Endometrial microvascular endothelial cells (primary cell): ENCODE measurements around the gene CFAP90. TPM values are rescaled to one million over a fixed set of nuclear protein-coding genes. Genes with fewer than 3 reads are reported as not detected.

Experiments
- in situ Hi-C: cut with HindIII; loops from 2 replicates; pipeline ENCODE4 v1.10.0; 2017; ENCODE audit warnings: low sequenced_read_pairs, low pct_unique_long_range_greater_than_20kb; ENCODE audit errors: inconsistent ontology term
- total RNA-seq: library from RNA; depleted of rRNA; stranded (reverse); fragments of >200 nt; gene quantifications from one replicate; pipeline ENCODE4 v1.2.3, GENCODE V29; 2015; ENCODE audit errors: inconsistent ontology term

CFAP90 gene
- total RNA-seq: not detected

GRCh38 chr5:7850395-7851239 is at the start of gene CFAP90:
Gene CFAP90 (minus strand): TSS chr5:7851133. CDS start chr5:7851021, 112 bp downstream.
- in situ Hi-C loops: no loop called here

- in situ Hi-C loops: no loop called here
Measured at GRCh38 chr5:7897014-7897600, 46.2 kb upstream of the CFAP90 start.

GRCh38 chr5:7894860-7895259 is 43.9 kb upstream of the CFAP90 start:
- in situ Hi-C loops: no loop called here

DNA sequence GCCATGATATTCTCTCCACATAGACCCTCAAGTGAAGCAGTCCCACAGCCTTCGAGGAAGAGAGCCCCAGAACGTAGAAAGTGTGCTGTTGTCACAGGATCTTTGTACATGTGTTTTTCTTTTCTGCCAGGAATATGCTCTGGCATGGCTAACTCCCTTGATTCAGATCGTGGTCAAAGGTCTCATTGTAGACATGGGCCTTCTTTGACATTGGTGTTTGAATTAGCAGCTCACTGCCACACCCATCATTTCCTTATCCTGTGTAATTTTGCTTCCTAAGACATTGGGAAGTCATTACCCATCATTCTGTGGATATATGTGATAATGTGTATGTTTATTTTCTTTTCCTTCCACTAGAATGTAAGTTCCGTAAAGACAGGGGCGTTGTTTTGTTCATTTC is 43.5 kb upstream of the CFAP90 start:
- in situ Hi-C loops: no loop called here

DNA sequence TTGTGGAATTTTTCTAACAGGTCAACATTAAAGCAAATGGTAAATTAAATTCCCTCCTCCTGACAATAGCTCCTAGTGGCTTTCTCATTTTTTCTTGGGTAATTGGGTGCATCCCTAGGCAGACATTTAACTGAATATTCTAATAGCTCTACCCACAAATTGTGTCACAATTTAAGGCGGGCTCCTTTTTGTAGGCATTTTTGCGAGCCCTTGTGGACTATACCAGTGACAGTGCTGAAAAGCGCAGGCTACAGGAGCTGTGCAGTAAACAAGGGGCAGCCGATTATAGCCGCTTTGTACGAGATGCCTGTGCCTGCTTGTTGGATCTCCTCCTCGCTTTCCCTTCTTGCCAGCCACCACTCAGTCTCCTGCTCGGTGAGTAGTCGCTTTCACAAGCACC is 38.0 kb upstream of the CFAP90 start:
- in situ Hi-C loops: no loop called here

DNA sequence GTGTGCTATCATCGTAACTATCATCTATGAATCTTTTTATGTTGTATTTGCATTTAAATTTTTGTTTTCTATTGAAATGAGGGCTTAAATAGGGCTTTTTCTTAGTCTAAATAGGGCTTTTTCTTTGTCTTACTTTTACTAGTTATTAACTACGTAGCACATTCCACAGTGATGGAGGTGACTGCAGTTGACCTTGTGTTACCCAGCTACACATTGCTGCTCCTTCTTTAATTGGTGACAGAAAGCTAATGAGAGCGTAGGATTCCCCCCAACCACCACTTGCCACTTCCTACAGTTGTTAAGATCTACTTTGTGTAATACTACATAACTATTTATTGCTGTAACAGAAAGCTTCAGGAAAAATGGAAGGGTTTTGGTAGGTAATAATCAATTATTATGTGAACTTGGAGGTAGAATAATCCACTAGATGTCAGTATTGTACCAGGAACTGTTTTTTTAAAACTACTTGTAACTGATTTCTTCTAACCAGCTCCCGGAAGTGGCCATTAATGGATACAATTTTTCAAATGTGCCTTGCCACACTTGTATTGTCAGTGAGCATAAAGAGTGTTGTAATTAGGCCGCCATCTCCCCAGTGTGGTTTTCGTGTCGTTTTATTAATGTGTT is 36.0 kb upstream of the CFAP90 start:
- in situ Hi-C loops: no loop called here

DNA sequence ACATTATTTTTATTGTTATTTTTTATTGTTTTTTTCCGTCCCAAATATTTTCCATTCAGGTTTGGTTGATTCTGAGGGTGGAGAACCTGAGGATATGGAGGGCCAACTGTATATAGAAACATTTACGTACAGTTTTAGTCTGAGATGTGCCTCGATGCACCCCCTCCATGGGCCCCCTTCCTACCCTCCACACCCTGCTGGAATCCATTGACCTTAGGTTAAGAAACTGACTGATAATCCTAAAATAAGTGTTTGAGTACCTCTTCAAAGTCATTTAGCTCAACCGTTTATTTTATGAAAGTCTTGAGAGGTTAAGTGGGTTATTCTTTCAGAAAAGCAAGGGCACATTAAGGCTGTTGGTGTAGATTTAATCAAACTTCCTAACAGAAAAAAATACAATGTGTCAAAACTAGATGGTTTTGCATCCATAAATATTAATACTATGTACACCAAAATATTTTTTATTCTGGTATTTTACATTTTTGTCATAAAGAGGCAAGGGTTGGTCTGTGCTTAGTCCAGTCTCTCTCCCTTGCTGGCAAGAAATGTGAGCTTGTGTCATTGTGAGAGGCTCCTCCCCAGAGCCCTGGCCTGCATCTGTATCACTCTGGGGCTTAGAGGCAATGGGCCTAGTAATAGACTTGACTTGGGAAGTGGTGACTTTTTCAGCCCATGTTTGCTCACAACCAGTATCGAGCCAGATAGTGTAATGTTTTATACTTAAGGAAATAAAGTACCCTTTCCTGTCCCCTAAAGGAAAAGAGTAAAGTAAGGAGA is 33.7 kb upstream of the CFAP90 start:
- in situ Hi-C loops: no loop called here

DNA sequence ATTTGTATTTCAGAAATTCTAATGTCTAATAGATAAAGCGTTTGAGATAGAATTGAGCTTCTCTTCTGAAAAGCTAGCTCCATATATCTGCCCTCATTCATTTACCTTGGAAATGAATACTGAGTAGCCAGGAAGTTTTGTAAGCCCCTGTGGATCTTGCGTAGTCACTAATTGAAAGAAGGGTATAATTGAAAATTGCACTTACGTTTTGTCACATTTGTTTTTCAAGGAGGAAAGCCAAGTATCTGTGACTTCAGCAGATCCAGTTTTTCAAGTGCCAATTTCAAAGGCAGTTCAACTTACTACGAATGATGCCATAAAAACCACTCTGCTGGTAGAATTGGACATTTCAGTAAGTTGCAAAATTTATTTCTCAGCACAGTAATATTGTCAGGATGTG is 32.0 kb upstream of the CFAP90 start:
- in situ Hi-C loops: no loop called here

- in situ Hi-C loops: no loop called here
Measured at GRCh38 chr5:7881816-7882215, 30.9 kb upstream of the CFAP90 start.

- in situ Hi-C loops: no loop called here
Measured at GRCh38 chr5:7881091-7881490, 30.2 kb upstream of the CFAP90 start.

- in situ Hi-C loops: no loop called here
Measured at GRCh38 chr5:7878381-7878873, 27.5 kb upstream of the CFAP90 start.

GRCh38 chr5:7877851-7878250 is 26.9 kb upstream of the CFAP90 start:
- in situ Hi-C loops: no loop called here

- in situ Hi-C loops: no loop called here
Measured at GRCh38 chr5:7876867-7877266, 25.9 kb upstream of the CFAP90 start.

GRCh38 chr5:7875151-7875550 is 24.2 kb upstream of the CFAP90 start:
- in situ Hi-C loops: no loop called here

DNA sequence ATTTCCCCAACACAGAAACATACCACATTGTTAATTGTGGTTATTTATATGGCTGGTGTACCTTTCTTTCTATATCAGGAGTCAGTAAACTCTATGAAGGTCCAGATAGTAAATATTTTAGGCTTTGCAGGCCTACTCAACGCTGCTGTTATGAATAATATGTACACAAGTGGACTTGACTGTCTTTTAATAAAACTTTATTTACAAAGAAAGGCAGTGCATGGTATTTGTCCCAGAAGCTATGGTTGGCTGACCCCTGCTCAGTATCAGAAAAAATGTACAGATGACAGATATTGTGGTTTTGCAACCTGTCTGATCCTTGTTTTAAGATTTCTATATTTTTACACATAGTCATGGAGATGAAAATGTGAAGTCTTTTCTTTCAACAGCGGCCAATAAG is 23.7 kb upstream of the CFAP90 start:
- in situ Hi-C loops: no loop called here

DNA sequence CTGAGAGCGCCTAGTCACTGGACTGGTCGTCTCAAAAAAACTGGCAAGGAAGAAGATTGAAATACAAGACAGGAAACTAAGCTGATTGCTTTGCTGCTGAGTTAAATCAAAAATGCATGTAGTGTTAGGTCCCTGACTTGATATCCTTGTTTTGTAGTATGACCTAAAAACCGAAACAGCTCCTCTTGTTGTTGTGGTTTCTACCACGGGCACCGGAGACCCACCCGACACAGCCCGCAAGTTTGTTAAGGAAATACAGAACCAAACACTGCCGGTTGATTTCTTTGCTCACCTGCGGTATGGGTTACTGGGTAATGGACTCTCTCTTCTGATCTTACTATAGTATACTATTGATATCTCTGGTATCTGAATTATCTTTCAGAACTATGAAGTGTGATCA is 22.3 kb upstream of the CFAP90 start:
- in situ Hi-C loops: no loop called here

GRCh38 chr5:7872517-7873130 is 21.7 kb upstream of the CFAP90 start:
- in situ Hi-C loops: no loop called here

- in situ Hi-C loops: no loop called here
Measured at GRCh38 chr5:7871653-7872052, 20.7 kb upstream of the CFAP90 start.
